Tibial nerve (tissue), 4 donors: ENCODE results near the gene ARMC12. TPM values are rescaled to one million over a fixed set of nuclear protein-coding genes. Genes with fewer than 3 reads are reported as not detected.
A peak's percentile ranks its signal among the peaks of the same experiment; 100 is the strongest.
"Not testable (repeated sequence)": the region's sequence is repeated elsewhere in the genome, so short reads cannot be mapped to it uniquely, and the experiment has no call there.

Experiments
- DNase-seq, 2 donors: peaks; one replicate each; pipeline ENCODE4 v3.0.0-alpha.2; 2019; ENCODE audit warnings: low spot score in 2 of 2
- H3K27ac ChIP-seq, 4 donors: fragments of 200-600 bp; sonication (generic) in 3 of 4; one replicate each; pipeline ENCODE4 v1.5.1; 2017 to 2019; ENCODE audit warnings: mild to moderate bottlenecking in 1 of 4
- H3K27me3 ChIP-seq, 2 donors: fragments of 200-600 bp; sonication (generic) in 1 of 2; one replicate each; pipeline versions ENCODE4 v1.5.1 to v1.6.0; 2017 to 2019
- H3K36me3 ChIP-seq, 3 donors: fragments of 200-600 bp; sonication (generic); one replicate each; pipeline ENCODE4 v1.5.1; 2018 to 2019
- H3K4me1 ChIP-seq, 4 donors: fragments of 200-600 bp; sonication (generic) in 3 of 4; one replicate each; pipeline ENCODE4 v1.5.1; 2017 to 2019
- H3K4me3 ChIP-seq, 4 donors: fragments of 200-600 bp; sonication (generic) in 3 of 4; one replicate each; pipeline ENCODE4 v1.5.1; 2017 to 2019; ENCODE audit warnings: mild to moderate bottlenecking in 1 of 4, moderate library complexity in 1 of 4
- H3K9me3 ChIP-seq, 4 donors: fragments of 200-600 bp; sonication (generic) in 3 of 4; one replicate each; pipeline ENCODE4 v1.5.1; 2017 to 2019
- CTCF ChIP-seq, 5 experiments: fragments of 200-600 bp in 3 of 5; fragments of 450-650 bp in 2 of 5; sonication (generic) in 3 of 5; IDR thresholded peaks; one replicate each; pipeline ENCODE4 v1.5.1; 2016 to 2019; ENCODE audit warnings: antibody characterized with exemption in 5 of 5, mild to moderate bottlenecking in 3 of 5, moderate library complexity in 2 of 5
- EP300 ChIP-seq, 2 donors: sonication (generic); formaldehyde crosslinking; IDR thresholded peaks; one replicate each; pipeline ENCODE4 v1.6.1; 2017; ENCODE audit warnings: antibody characterized with exemption in 2 of 2, mild to moderate bottlenecking in 1 of 2
- POLR2A ChIP-seq, 2 donors: fragments of 450-650 bp; IDR thresholded peaks; one replicate each; pipeline ENCODE4 v1.6.1; 2017; ENCODE audit warnings: antibody characterized with exemption in 2 of 2, mild to moderate bottlenecking in 2 of 2, moderate library complexity in 2 of 2
- WGBS, 2 donors: methylation state at CpG; one replicate each; pipeline ENCODE4 v1.1.5; 2018; 5-methylcytosine and 5-hydroxymethylcytosine counted together
- total RNA-seq, 4 donors: library from RNA; depleted of rRNA; stranded (reverse); fragments of >200 nt; gene quantifications; one replicate each; pipeline ENCODE4 v1.1.0, GENCODE V29; 2016

ARMC12 gene
- total RNA-seq, 4 donors from 2014 or later: 2.2 to 2.9 TPM; not detected in 2

DNA sequence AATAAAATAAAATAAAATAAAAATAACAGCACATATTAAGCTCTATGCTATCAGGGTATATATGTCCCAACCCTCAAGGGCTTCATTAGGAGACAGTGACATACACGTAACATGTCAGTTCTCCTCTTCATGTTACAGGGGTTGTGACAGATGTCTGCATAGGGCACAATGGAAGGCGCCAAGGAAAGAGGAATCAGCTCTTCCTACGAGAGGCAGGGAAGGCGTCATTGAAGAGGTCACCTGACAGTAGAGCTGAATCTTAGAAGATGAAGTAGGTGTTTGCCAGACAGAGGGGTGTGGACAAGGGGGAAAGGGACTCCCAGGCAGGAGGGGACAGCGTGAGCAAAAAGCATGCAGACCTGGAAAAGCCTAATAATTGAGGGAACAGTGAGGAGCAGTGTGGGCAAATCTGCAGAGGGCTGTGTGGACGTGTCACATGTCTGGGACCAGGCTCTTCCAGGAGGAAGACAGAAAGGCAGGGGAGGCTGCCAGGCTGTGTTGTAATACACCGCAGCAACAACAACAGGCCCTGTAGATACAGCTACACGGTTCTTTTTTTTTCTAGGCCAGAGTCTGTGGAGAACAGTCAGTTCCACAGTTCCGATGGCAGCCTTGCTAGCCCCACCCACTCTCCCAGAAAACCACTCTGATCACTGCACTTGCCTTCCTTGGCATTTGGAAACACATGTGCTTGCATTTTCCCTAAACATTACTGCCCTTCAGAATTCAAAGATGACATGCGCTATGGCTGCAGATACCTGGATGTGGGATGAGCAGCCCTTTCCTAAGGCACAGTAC is 45.6 kb upstream of the ARMC12 start:
- no peaks in the 10 kb centered on the region for H3K27me3 ChIP-seq
- TF ChIP-seq POLR2A (IDR thresholded peaks at IDR 0.05) (peak; percentile 21 to 63), EP300 (IDR thresholded peaks at IDR 0.05) (peak; percentile 82 to 98), CTCF (IDR thresholded peaks at IDR 0.05) (peak in 1 of 5 experiments; percentile 6)
- peak; percentile 89 to 92 for DNase-seq
- H3K4me3 ChIP-seq: no peak overlapping the region
- H3K4me1 ChIP-seq: peaks cover 0 to 36% (median 26%) of the 10 kb centered on the region in 4 donors
- 50 to 51% methylated on average over 10 of the region's 10 CpGs for WGBS, 2 donors
- H3K9me3 ChIP-seq: peaks cover 0 to 5% (median 0%) of the 10 kb centered on the region in 4 donors
- peak overlapping the region; percentile 95 to 100 (median 99) for H3K27ac ChIP-seq
- H3K36me3 ChIP-seq: no peaks in the 10 kb centered on the region

- peaks cover 0 to 5% (median 0%) of the 10 kb centered on the region in 4 donors for H3K9me3 ChIP-seq
- no peak overlapping the region for H3K4me3 ChIP-seq
- 77 to 87% methylated on average over 2 of the region's 2 CpGs for WGBS, 2 donors
- TF ChIP-seq CTCF (IDR thresholded peaks at IDR 0.05): no peak
- TF ChIP-seq POLR2A (IDR thresholded peaks at IDR 0.05): no peak
- TF ChIP-seq EP300 (IDR thresholded peaks at IDR 0.05): no peak
- peaks cover 0 to 30% (median 20%) of the 10 kb centered on the region in 4 donors for H3K4me1 ChIP-seq
- H3K27ac ChIP-seq: no peak overlapping the region
- H3K27me3 ChIP-seq: no peaks in the 10 kb centered on the region
- no peak for DNase-seq
- no peaks in the 10 kb centered on the region for H3K36me3 ChIP-seq
Measured at GRCh38 chr6:35694462-35694861, 42.4 kb upstream of the ARMC12 start.

DNA sequence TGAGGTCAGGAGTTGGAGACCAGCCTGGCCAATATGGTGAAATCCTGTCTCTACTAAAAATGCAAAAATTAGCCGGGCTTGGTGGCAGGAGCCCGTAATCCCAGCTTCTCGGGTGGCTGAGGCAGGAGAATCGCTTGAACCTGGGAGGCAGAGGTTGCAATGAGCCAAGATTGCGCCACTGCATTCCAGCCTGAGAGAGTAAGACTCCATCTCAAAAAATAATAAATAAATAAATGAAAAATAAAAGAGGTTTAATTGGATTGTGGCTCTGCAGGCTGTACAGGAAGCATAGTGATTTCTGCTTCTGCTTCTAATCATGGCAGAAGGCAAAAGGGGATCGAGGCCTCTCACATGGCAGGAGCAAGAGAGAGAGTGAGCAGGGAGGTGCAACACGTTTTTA is 38.4 kb upstream of the ARMC12 start:
- not testable (repeated sequence) for H3K27me3 ChIP-seq, DNase-seq, H3K4me1 ChIP-seq, H3K36me3 ChIP-seq, H3K4me3 ChIP-seq, H3K9me3 ChIP-seq, H3K27ac ChIP-seq
- 82 to 89% methylated on average over 7 of the region's 7 CpGs for WGBS, 2 donors

DNA sequence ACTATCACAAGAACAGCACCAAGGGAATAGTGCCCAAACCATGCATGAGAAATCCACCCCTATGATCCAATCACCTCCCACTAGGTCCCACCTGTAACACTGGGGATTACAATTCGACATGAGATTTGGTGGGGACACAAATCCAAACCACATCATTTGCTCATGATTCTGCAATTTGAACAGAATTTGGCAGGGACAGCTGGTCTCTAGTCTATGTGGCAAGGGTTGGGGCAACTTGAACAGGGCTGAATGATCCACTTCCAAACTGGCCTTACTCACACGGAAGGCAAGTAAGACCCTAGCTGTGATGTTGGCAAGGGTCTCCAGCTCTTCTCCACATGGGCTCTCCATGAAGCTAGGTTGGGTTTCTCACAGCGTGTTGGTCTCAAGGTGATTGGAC is 38.0 kb upstream of the ARMC12 start:
- Histone ChIP-seq H3K27ac (no peak overlapping the region), H3K4me3 (no peak overlapping the region), H3K36me3 (no peaks in the 10 kb centered on the region), H3K27me3 (no peaks in the 10 kb centered on the region), H3K4me1 (no peaks in the 10 kb centered on the region), H3K9me3 (peaks cover 0 to 10% (median 2%) of the 10 kb centered on the region in 4 donors)
- TF ChIP-seq POLR2A (IDR thresholded peaks at IDR 0.05): no peak
- TF ChIP-seq CTCF (IDR thresholded peaks at IDR 0.05): no peak
- TF ChIP-seq EP300 (IDR thresholded peaks at IDR 0.05): no peak
- 84 to 92% methylated on average over 3 of the region's 3 CpGs for WGBS, 2 donors
- DNase-seq: no peak

DNA sequence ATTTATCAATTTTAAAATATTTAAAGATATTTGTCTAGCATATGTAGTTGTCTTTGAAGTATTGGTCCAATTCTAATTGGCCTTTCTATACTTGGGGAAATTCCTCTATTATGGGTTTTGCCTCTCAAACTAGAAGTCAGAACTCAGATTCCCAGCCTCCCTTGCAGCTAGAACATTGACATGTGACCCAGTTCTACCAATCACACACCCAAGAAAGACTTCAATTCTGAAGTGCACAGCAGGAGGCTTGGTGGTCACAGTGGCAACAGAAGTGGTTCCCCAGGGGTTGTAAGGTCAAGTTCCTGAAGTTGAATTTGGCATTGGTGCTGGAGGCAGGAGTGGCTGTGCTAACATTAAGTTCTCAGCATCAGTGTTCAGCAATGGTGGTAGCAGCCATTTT is 33.3 kb upstream of the ARMC12 start:
- DNase-seq: no peak
- H3K27ac ChIP-seq: no peak overlapping the region
- H3K9me3 ChIP-seq: peaks cover 0 to 6% (median 2%) of the 10 kb centered on the region in 4 donors
- H3K27me3 ChIP-seq: no peaks in the 10 kb centered on the region
- H3K36me3 ChIP-seq: no peaks in the 10 kb centered on the region
- H3K4me3 ChIP-seq: no peak overlapping the region
- TF ChIP-seq EP300 (IDR thresholded peaks at IDR 0.05) (no peak), POLR2A (IDR thresholded peaks at IDR 0.05) (no peak), CTCF (IDR thresholded peaks at IDR 0.05) (no peak)
- no peaks in the 10 kb centered on the region for H3K4me1 ChIP-seq
